H9 (cell line): ENCODE results near the gene MYRIP. TPM values are rescaled to one million over a fixed set of nuclear protein-coding genes. Genes with fewer than 3 reads are reported as not detected.

Experiments
- DNase-seq: peaks from one replicate; pipeline ENCODE4 v3.0.0-alpha.2; 2017
- H2AFZ ChIP-seq: one replicate; pipeline ENCODE4 v1.6.1; 2013; ENCODE audit warnings: mild to moderate bottlenecking, low read length, control low read depth, moderate library complexity
- H2AK5ac ChIP-seq: 2 replicates; pipeline ENCODE4 v1.6.1; 2013; ENCODE audit warnings: low read length, control low read depth, mixed read lengths; ENCODE audit not compliant: insufficient read length
- H2BK120ac ChIP-seq: one replicate; pipeline ENCODE4 v1.6.1; 2013; ENCODE audit warnings: low read depth, mild to moderate bottlenecking, low read length, control low read depth, inconsistent platforms; ENCODE audit not compliant: poor library complexity, severe bottlenecking
- H2BK12ac ChIP-seq: 2 replicates; pipeline ENCODE4 v1.6.1; 2013; ENCODE audit warnings: low read length, control low read depth, mixed read lengths, low read depth; ENCODE audit not compliant: insufficient read length
- H2BK15ac ChIP-seq: 2 replicates; pipeline ENCODE4 v1.6.1; 2013; ENCODE audit warnings: low read depth, low read length, control low read depth
- H2BK20ac ChIP-seq: one replicate; pipeline ENCODE4 v1.6.1; 2013; ENCODE audit warnings: low read depth, mild to moderate bottlenecking, low read length, control low read depth, inconsistent platforms; ENCODE audit not compliant: poor library complexity, severe bottlenecking
- H2BK5ac ChIP-seq: 2 replicates; pipeline ENCODE4 v1.6.1; 2013; ENCODE audit warnings: low read length, control low read depth, mixed read lengths; ENCODE audit not compliant: insufficient read length
- H3K14ac ChIP-seq: 2 replicates; pipeline ENCODE4 v1.6.1; 2013; ENCODE audit warnings: low read length, control low read depth; ENCODE audit not compliant: insufficient read depth
- H3K18ac ChIP-seq: 2 replicates; pipeline ENCODE4 v1.6.1; 2013; ENCODE audit warnings: low read depth, mild to moderate bottlenecking, mixed read lengths, low read length, control low read depth; ENCODE audit not compliant: insufficient read length
- H3K23ac ChIP-seq: 2 replicates; pipeline ENCODE4 v1.6.1; 2013; ENCODE audit warnings: low read length, control low read depth, mixed read lengths, low read depth; ENCODE audit not compliant: insufficient read length
- H3K23me2 ChIP-seq: 2 replicates; pipeline ENCODE4 v1.6.1; 2013; ENCODE audit warnings: low read depth, mild to moderate bottlenecking, mixed read lengths, low read length, control low read depth; ENCODE audit not compliant: insufficient read length, poor library complexity, severe bottlenecking
- H3K27ac ChIP-seq: 2 replicates; pipeline ENCODE4 v1.5.1; 2013; ENCODE audit warnings: low read length, control low read depth, mixed read lengths, low read depth; ENCODE audit not compliant: insufficient read length
- H3K27me3 ChIP-seq: 2 replicates; pipeline ENCODE4 v1.6.1; 2013; ENCODE audit warnings: low read length, control low read depth, inconsistent platforms; ENCODE audit not compliant: insufficient read depth
- H3K4ac ChIP-seq: 2 replicates; pipeline ENCODE4 v1.6.1; 2013; ENCODE audit warnings: low read depth, mild to moderate bottlenecking, control low read depth, inconsistent platforms, low read length, moderate library complexity
- H3K4me1 ChIP-seq: 2 replicates; pipeline ENCODE4 v1.6.1; 2013; ENCODE audit warnings: low read length, control low read depth, inconsistent platforms; ENCODE audit not compliant: insufficient read depth
- H3K4me2 ChIP-seq: 2 replicates; pipeline ENCODE4 v1.6.1; 2013; ENCODE audit warnings: low read length, control low read depth, mixed read lengths; ENCODE audit not compliant: insufficient read length, insufficient read depth
- H3K56ac ChIP-seq: 2 replicates; pipeline ENCODE4 v1.6.1; 2013; ENCODE audit warnings: low read depth, mild to moderate bottlenecking, mixed read lengths, low read length, control low read depth; ENCODE audit not compliant: insufficient read length
- H3K79me1 ChIP-seq: 2 replicates; pipeline ENCODE4 v1.6.1; 2013; ENCODE audit warnings: low read depth, mild to moderate bottlenecking, moderate library complexity, low read length, control low read depth, inconsistent platforms; ENCODE audit not compliant: insufficient read depth, poor library complexity, severe bottlenecking
- H3K79me2 ChIP-seq: 2 replicates; pipeline ENCODE4 v1.6.1; 2013; ENCODE audit warnings: low read length, control low read depth, inconsistent platforms; ENCODE audit not compliant: insufficient read depth
- H3K9ac ChIP-seq: 2 replicates; pipeline ENCODE4 v1.6.1; 2013; ENCODE audit warnings: low read length, control low read depth, mixed read lengths; ENCODE audit not compliant: insufficient read length; ENCODE audit errors: extremely low read depth
- H3K9me3 ChIP-seq: one replicate; pipeline ENCODE4 v1.6.1; 2013; ENCODE audit warnings: low read depth, low read length, inconsistent platforms; ENCODE audit not compliant: control insufficient read depth
- H3T11ph ChIP-seq: one replicate; pipeline ENCODE4 v1.6.1; 2013; ENCODE audit warnings: mild to moderate bottlenecking, low read length, control low read depth, inconsistent platforms
- H4K20me1 ChIP-seq: one replicate; pipeline ENCODE4 v1.6.1; 2013; ENCODE audit not compliant: control insufficient read depth, insufficient read length, insufficient read depth
- H4K5ac ChIP-seq: 2 replicates; pipeline ENCODE4 v1.6.1; 2013; ENCODE audit warnings: low read depth, mild to moderate bottlenecking, mixed read lengths, low read length, control low read depth; ENCODE audit not compliant: insufficient read length
- H4K8ac ChIP-seq: replicated peaks from 2 replicates; pipeline ENCODE4 v1.6.1; 2013; ENCODE audit warnings: low read length, control low read depth, mixed read lengths, low read depth; ENCODE audit not compliant: insufficient read length
- H4K91ac ChIP-seq: 2 replicates; pipeline ENCODE4 v1.6.1; 2013; ENCODE audit warnings: low read depth, mild to moderate bottlenecking, moderate library complexity, mixed read lengths, low read length, control low read depth; ENCODE audit not compliant: insufficient read length
- H3K27ac Mint-ChIP-seq, 3 experiments: 2 replicates in 2 of 3; 3 replicates in 1 of 3; pipeline ENCODE4 v1.8.0; 2020 to 2021; ENCODE audit warnings: mixed read lengths in 3 of 3, mild to moderate bottlenecking in 1 of 3, moderate library complexity in 1 of 3
- H3K27me3 Mint-ChIP-seq: 2 replicates; pipeline ENCODE4 v1.8.0; 2021; ENCODE audit warnings: low read depth, mild to moderate bottlenecking, moderate library complexity, mixed read lengths
- H3K36me3 Mint-ChIP-seq, 3 experiments: 2 replicates in 2 of 3; 3 replicates in 1 of 3; pipeline ENCODE4 v1.8.0; 2020 to 2021; ENCODE audit warnings: low read depth in 3 of 3, mixed read lengths in 3 of 3; ENCODE audit not compliant: insufficient read depth in 1 of 3
- H3K4me1 Mint-ChIP-seq, 2 experiments: 2 replicates each; pipeline ENCODE4 v1.8.0; 2020; ENCODE audit warnings: mixed read lengths in 2 of 2
- H3K4me3 Mint-ChIP-seq, 2 experiments: 2 replicates in 1 of 2; 3 replicates in 1 of 2; pipeline ENCODE4 v1.8.0; 2020 to 2021; ENCODE audit warnings: mild to moderate bottlenecking in 2 of 2, mixed read lengths in 2 of 2, moderate library complexity in 1 of 2
- H3K9me3 Mint-ChIP-seq, 2 experiments: 2 replicates in 1 of 2; 3 replicates in 1 of 2; pipeline ENCODE4 v1.8.0; 2020; ENCODE audit warnings: mild to moderate bottlenecking in 2 of 2, mixed read lengths in 2 of 2, moderate library complexity in 1 of 2
- CTCF ChIP-seq: fragments of 200-600 bp; sonication (generic); conservative IDR thresholded peaks from 3 replicates; pipeline ENCODE4 v1.8.0; 2021; ENCODE audit warnings: antibody characterized with exemption, mild to moderate bottlenecking
- WGBS: extraction: QIAGEN DNeasy Blood & Tissue Kit; methylation state at CpG from one replicate; pipeline ENCODE4 v1.1.7; 2013; ENCODE audit warnings: missing lambda C conversion rate, low lambda C conversion rate, mixed read lengths; ENCODE audit not compliant: insufficient read length; ENCODE audit errors: extremely low coverage; 5-methylcytosine and 5-hydroxymethylcytosine counted together
- total RNA-seq: library from RNA; stranded (reverse); gene quantifications from 2 replicates; pipeline ENCODE4 v1.2.1, GENCODE V29; 2021

Gene MYRIP
- total RNA-seq, 1 experiment from 2014 or later: 1.8 TPM

GRCh38 chr3:39965997-39966396 is 156.6 kb downstream of the MYRIP start:
- H3K4me2 ChIP-seq: no peak overlapping the region
- Mint-ChIP-seq H3K27ac (no peak overlapping the region), H3K4me3 (no peak overlapping the region), H3K36me3 (no peaks in the 10 kb centered on the region; a peak in 1 of 7 replicates), H3K4me1 (peaks cover 15 to 21% of the 10 kb centered on the region in 2 experiments), H3K9me3 (peaks cover 0 to 3% of the 10 kb centered on the region in 2 experiments; a peak in 3 of 5 replicates), H3K27me3 (no peaks in the 10 kb centered on the region)
- H3K23ac ChIP-seq: no peak overlapping the region
- no peak overlapping the region for H3K18ac ChIP-seq
- H3K79me2 ChIP-seq: no peaks in the 10 kb centered on the region
- no peak overlapping the region for H4K91ac ChIP-seq
- no peak overlapping the region for H3K9ac ChIP-seq
- no peak overlapping the region for H2BK120ac ChIP-seq
- no CpG with 5 or more reads among the region's 2 CpGs for WGBS
- H3K4me1 ChIP-seq: peaks cover 2% of the 10 kb centered on the region; the same call in 1 of the 2 replicates
- H3K4ac ChIP-seq: no peak overlapping the region
- no peak overlapping the region for H2BK5ac ChIP-seq
- H3T11ph ChIP-seq: no peak overlapping the region
- H3K27me3 ChIP-seq: no peaks in the 10 kb centered on the region
- no peaks in the 10 kb centered on the region for H3K79me1 ChIP-seq
- H2AK5ac ChIP-seq: no peak overlapping the region
- no peak for DNase-seq
- H2BK15ac ChIP-seq: no peak overlapping the region
- no peak overlapping the region for H3K14ac ChIP-seq
- no peak overlapping the region for H2AFZ ChIP-seq
- H2BK12ac ChIP-seq: no peak overlapping the region
- H4K8ac ChIP-seq: no peak overlapping the region
- H4K20me1 ChIP-seq: no peaks in the 10 kb centered on the region
- no peaks in the 10 kb centered on the region for H3K23me2 ChIP-seq
- H2BK20ac ChIP-seq: no peak overlapping the region
- H4K5ac ChIP-seq: no peak overlapping the region
- no peak overlapping the region for H3K27ac ChIP-seq
- TF ChIP-seq CTCF: no peak
- no peak overlapping the region for H3K56ac ChIP-seq
- no peaks in the 10 kb centered on the region for H3K9me3 ChIP-seq
